IPS DF 6.9 (cell line): ENCODE measurements around the gene CCDC159.
"Not testable (repeated sequence)": the region's sequence is repeated elsewhere in the genome, so short reads cannot be mapped to it uniquely, and the experiment has no call there.

ENCODE experiments used
- DNase-seq: peaks from one replicate; pipeline ENCODE4 v3.0.0-alpha.2; 2013; ENCODE audit warnings: low read depth, low spot score
- H3K27ac ChIP-seq: one replicate; pipeline ENCODE4 v1.5.1; 2013; ENCODE audit warnings: low read length, control low read depth
- H3K27me3 ChIP-seq: 2 replicates; pipeline ENCODE4 v1.6.1; 2013; ENCODE audit warnings: mild to moderate bottlenecking, low read length; ENCODE audit not compliant: control insufficient read depth, insufficient read depth
- H3K36me3 ChIP-seq: 2 replicates; pipeline ENCODE4 v1.6.1; 2013; ENCODE audit warnings: low read length; ENCODE audit not compliant: control insufficient read depth, insufficient read depth
- H3K4me1 ChIP-seq: 2 replicates; pipeline ENCODE4 v1.6.1; 2013; ENCODE audit warnings: low read length; ENCODE audit not compliant: control insufficient read depth, insufficient read depth
- H3K4me3 ChIP-seq: 2 replicates; pipeline ENCODE4 v1.5.1; 2013; ENCODE audit warnings: mild to moderate bottlenecking, low read length
- H3K9me3 ChIP-seq: 2 replicates; pipeline ENCODE4 v1.6.1; 2013; ENCODE audit warnings: low read length, inconsistent platforms; ENCODE audit not compliant: control insufficient read depth, insufficient read depth
- WGBS: extraction: QIAGEN DNeasy Blood & Tissue Kit; methylation state at CpG from one replicate; pipeline ENCODE4 v1.1.7; 2013; ENCODE audit warnings: mixed read lengths, missing lambda C conversion rate; ENCODE audit not compliant: insufficient read length, insufficient coverage; 5-methylcytosine and 5-hydroxymethylcytosine counted together

The CCDC159 gene

GRCh38 chr19:11346104-11346940 is at the start of gene CCDC159, which contains the start of gene TMEM205:
CCDC159 (plus strand) TSS chr19:11346519; CDS start chr19:11346607, 88 bp downstream.
TMEM205 (minus strand) TSS chr19:11346268; CDS start chr19:11345619, 649 bp downstream.
- Histone ChIP-seq H3K4me3 (peak within 1 kb of the TSS; percentile 100), H3K27me3 (no peaks in the 10 kb centered on the region), H3K36me3 (no peaks in the 10 kb centered on the region; the same call in 1 of the 2 replicates), H3K27ac (no peak within 1 kb of the TSS), H3K4me1 (no peaks in the 10 kb centered on the region; the same call in 1 of the 2 replicates), H3K9me3 (no peaks in the 10 kb centered on the region)
- no CpG with 5 or more reads among the region's 50 CpGs for WGBS
- DNase-seq = peak; percentile 99

GRCh38 chr19:11299946-11300810 is 46.1 kb upstream of the CCDC159 start:
- Histone ChIP-seq H3K9me3 (no peaks in the 10 kb centered on the region), H3K27ac (no peak overlapping the region), H3K4me3 (no peak overlapping the region), H3K36me3 (no peaks in the 10 kb centered on the region), H3K4me1 (no peaks in the 10 kb centered on the region), H3K27me3 (no peaks in the 10 kb centered on the region)
- no peak for DNase-seq
- no CpG with 5 or more reads among the region's 8 CpGs for WGBS

- no peak for DNase-seq
- Histone ChIP-seq H3K27ac (no peak overlapping the region), H3K4me3 (no peak overlapping the region), H3K4me1 (no peaks in the 10 kb centered on the region), H3K27me3 (no peaks in the 10 kb centered on the region), H3K9me3 (no peaks in the 10 kb centered on the region), H3K36me3 (no peaks in the 10 kb centered on the region)
- no CpG with 5 or more reads among the region's 11 CpGs for whole genome bisulfite sequencing
Measured at GRCh38 chr19:11300811-11301120, 45.6 kb upstream of the CCDC159 start.

- H3K27me3 ChIP-seq = no peaks in the 10 kb centered on the region
- H3K36me3 ChIP-seq = no peaks in the 10 kb centered on the region
- no peaks in the 10 kb centered on the region for H3K4me1 ChIP-seq
- H3K27ac ChIP-seq = no peak overlapping the region
- no peak for DNase-seq
- H3K4me3 ChIP-seq = no peak overlapping the region
- no CpG with 5 or more reads among the region's 5 CpGs for WGBS
- no peaks in the 10 kb centered on the region for H3K9me3 ChIP-seq
Measured at GRCh38 chr19:11304936-11305335, 41.4 kb upstream of the CCDC159 start.

- no peaks in the 10 kb centered on the region for H3K4me1 ChIP-seq
Measured at GRCh38 chr19:11306337-11306736, 40.0 kb upstream of the CCDC159 start.

DNA sequence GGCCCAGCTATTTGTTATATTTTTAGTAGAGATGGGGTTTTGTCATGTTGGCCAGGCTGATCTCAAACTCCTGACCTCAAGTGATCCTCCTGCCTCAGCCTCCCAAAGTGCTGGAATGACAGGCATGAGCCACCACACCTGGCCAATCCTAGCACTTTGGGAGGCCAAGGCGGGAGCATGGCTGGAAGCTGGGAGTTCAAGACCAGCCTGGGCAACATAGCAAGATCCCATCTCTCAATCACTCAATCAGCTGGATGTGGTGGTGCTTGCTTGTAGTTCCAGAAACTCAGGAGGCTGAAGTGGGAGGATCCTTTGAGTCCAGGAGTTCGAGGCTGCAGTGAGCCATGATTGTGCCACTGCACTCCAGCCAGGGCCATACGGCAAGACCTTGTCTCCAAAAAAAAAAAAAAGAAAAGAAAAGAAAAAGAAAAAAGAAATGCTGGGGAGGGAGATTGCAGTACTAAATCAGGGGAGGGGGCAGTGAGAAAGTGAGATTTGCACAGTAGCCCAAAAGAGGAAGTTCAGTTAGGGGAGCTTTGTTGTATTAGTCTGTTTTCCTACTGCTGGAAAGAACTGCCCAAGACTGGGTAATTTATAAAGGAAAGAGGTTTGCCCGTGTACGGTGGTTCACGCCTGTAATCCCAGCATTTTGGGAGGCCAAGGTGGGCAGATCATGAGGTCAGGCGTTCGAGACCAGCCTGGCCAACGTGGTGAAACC is 25.9 kb upstream of the CCDC159 start:
- H3K4me1 ChIP-seq, H3K4me3 ChIP-seq, DNase-seq, H3K27me3 ChIP-seq, H3K9me3 ChIP-seq, H3K27ac ChIP-seq, H3K36me3 ChIP-seq: not testable (repeated sequence)
- WGBS = no CpG with 5 or more reads among the region's 9 CpGs

More at GRCh38 chr19:11306337-11306736, 40.0 kb upstream of the CCDC159 start:
- H3K4me3 ChIP-seq = no peak overlapping the region
- no peaks in the 10 kb centered on the region for H3K9me3 ChIP-seq
- no peaks in the 10 kb centered on the region for H3K36me3 ChIP-seq
- H3K27me3 ChIP-seq = no peaks in the 10 kb centered on the region
- no peak overlapping the region for H3K27ac ChIP-seq
- WGBS = no CpG with 5 or more reads among the region's 9 CpGs
- no peak for DNase-seq

- H3K4me3 ChIP-seq = no peak overlapping the region
- no peak overlapping the region for H3K27ac ChIP-seq
- no peaks in the 10 kb centered on the region for H3K9me3 ChIP-seq
- H3K36me3 ChIP-seq = no peaks in the 10 kb centered on the region
- no peaks in the 10 kb centered on the region for H3K4me1 ChIP-seq
- H3K27me3 ChIP-seq = no peaks in the 10 kb centered on the region
- DNase-seq = no peak
- no CpG with 5 or more reads among the region's 14 CpGs for WGBS
Measured at GRCh38 chr19:11321191-11322126, 24.9 kb upstream of the CCDC159 start.

- no peak for DNase-seq
- no CpG with 5 or more reads among the region's 7 CpGs for WGBS
- Histone ChIP-seq H3K4me3 (no peak overlapping the region), H3K27me3 (no peaks in the 10 kb centered on the region), H3K36me3 (no peaks in the 10 kb centered on the region), H3K27ac (no peak overlapping the region), H3K9me3 (no peaks in the 10 kb centered on the region), H3K4me1 (no peaks in the 10 kb centered on the region)
Measured at GRCh38 chr19:11322269-11323024, 23.9 kb upstream of the CCDC159 start.

DNA sequence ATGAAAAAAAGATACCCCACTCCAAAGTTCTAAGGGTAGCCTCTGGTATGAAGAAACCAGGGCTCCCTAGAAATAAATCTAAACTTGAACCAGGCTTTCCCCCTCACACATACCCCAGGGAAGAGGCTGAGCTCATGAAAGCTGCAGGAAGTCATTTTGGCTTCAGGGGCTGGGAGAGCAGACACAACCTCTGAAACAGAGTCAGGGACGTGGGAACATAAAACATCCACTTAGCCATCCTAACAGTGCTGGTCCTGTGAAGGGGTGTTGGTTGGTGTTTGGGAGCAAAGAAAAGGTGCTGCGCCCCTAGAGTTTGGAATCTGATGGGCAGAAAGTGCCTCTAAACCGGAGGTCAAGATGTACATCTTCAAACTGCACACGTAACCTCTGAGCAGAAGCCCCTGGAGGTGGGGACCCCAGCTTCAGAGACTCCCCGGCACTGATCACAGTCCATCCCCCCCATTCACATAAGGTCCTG is 22.7 kb upstream of the CCDC159 start:
- DNase-seq = no peak
- Histone ChIP-seq H3K4me1 (no peaks in the 10 kb centered on the region), H3K27me3 (no peaks in the 10 kb centered on the region), H3K4me3 (no peak overlapping the region), H3K27ac (no peak overlapping the region), H3K9me3 (no peaks in the 10 kb centered on the region), H3K36me3 (no peaks in the 10 kb centered on the region)
- no CpG with 5 or more reads among the region's 5 CpGs for WGBS
